NCI-H1092 (cell line): ENCODE data around the gene IL10RA.
"Not testable (repeated sequence)": the region's sequence is repeated elsewhere in the genome, so short reads cannot be mapped to it uniquely, and the experiment has no call there.

Experiments
- DNase-seq: peaks from one replicate; lab custom pipeline; 2025; lab: John Stamatoyannopoulos, UW

Gene IL10RA

DNA sequence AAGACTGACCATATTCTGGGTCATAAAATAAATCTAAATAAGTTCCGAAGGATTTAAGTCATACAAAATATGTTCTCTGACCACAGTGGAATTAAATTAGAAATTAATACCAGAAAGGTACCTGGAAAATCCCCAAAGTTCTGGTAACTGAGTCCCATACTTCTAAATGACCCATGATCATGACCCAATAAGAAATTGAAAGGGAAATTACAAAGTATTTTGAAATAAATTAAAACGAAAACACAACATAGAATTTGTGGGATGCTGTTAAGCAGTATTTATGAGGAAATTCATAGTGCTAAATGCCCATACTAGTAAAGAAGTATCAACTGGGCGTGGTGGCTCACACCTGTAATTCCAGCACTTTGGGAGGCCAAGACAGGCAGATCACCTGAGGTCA, 23.4 kb upstream of the IL10RA start:
- no peak for DNase-seq

DNA sequence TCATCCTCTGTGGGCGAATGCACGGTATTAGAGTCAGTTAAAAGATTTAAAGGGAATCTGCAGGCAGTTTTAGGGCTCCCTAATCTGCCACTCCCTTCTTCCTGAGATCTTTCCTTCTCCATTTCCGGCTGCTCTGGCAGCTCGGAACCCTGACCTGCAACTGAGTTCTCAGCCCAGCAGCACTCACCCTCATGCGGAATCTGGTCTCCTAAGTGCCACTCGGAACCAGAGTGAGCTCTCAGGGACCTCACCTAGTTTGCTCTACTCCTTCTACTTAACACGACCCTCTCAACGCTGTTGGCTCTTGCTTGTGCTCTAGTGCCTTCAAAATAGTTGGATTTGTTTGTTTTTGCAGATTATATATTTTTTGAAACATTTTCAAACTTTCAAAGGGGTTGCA, 19.3 kb upstream of the IL10RA start:
- no peak for DNase-seq

DNA sequence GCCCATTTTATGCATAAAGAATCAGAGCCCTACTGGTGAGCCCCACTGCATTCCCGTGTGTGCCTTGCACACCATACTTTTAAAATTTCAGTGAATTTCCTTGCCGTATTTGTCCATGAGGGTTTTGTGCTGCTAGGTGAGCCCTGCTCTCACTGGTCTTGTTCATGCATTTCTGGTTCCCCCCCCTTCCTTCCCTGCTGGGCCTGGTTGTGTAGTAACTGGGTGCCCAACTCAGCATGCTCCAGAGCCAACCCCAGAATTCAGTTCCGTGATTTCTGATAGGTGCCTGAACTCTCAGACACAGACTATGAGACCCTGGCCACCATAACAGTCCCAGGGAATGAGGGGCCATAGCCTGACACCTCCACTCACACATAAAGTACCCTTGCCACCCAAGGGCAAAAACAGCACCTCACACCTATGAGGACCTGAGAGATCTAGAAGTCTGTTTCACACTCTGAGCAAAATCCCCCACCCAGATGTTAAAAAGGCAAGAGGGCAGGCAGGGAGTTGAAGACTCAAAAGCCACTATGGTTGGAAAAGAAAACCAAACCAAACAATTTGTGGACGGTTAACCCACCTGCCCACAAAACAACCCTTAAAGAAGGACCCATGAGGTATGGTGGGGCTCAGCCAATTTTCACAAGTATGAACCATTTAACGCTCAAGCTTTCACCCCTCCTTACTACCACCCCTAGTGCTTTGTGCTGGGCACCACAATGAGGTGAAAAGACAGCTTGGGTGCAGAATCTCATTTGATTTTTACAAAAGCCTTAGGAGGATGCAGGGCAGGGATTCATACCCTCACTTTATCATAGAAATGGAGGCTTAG, 16.8 kb upstream of the IL10RA start:
- no peak for DNase-seq

DNA sequence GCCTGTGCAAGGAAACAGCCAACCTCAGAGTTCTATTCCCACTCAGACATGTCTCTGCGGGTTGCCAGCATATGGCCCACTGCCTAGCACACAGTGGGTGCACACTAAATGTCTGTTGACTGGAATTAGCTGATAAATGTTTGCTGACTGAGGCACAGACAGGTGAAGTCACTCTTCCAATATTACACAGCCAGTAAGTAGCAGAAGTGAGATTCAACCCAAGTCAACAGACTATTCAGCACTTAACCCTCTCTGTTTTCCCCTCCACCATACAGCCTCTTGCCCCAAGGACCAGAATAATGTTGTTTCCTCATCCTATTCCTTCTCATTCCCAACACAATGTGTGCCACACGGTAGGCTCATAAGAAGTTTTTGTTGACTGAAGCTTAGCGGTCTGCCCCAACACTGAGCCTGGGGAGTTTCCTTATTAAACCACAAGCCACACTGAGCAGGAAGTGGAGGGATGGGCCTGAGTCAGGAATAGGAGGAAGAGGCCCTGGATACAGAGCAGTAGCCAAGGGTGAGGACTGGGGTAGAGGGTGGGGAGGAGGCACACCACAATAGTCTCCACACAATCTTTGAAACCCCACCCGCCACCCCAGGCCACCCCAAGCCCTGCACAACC, 15.7 kb upstream of the IL10RA start:
- DNase-seq, result no peak

DNA sequence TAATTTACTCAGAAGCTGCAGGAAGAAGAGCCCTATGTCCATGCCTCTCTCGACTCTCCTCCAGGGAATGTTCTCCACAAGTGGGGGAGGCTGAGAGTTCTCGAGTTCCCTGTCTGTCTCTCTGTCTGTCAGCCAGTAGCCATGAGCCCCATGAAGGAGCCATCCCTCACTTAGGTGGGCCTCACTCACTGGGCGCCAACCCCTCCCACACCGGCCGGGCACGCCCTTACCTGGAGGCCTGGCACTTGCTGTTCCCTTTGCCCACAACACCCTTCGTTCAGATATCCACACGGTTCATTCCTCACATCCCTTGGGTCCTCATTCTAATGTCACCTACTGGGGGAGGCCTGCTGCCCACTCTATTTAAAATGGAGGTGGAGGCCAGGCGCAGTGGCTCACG, 14.2 kb upstream of the IL10RA start:
- no peak for DNase-seq

DNA sequence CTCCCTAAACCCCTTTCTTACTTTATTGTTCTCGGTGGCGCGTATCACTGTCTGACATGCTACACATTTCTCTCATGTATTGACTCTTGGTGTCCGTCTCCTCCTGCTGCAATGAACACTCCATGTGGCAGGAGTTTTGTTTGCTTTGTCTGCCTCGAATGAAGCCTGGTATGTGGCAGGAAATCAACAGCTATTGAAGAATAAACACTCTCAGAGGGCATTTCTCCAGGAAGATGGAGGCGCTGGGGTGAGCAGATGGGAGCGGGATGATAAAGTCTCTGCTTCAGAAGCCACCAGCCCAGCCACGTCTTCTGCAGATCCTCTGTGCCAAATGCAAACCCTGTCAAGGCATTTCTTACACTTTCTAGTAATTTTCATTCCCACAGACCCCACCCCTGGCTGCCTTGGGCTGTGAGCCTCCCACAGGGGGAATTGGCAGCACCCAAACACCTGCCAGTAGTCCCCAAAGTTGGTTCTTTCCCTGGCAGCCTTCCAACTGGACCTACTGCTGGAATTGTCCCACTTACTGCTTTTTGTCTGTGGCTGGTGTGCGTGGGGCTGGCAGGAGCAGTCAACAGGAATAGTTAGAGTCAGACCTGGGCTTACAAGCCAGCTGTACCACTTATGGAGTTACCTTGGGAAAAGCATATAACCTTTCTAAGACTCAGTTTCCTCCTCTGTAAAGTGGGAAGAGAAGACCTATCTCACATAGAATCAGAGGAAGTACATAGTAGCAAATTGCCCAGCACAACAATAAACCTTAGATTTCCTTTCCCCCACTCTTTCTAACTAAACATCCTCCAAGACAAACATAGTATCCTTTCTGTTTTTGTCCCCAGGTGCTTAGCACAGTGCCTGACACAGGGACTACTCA, 13.3 kb upstream of the IL10RA start:
- DNase-seq, result peak; percentile 18

DNA sequence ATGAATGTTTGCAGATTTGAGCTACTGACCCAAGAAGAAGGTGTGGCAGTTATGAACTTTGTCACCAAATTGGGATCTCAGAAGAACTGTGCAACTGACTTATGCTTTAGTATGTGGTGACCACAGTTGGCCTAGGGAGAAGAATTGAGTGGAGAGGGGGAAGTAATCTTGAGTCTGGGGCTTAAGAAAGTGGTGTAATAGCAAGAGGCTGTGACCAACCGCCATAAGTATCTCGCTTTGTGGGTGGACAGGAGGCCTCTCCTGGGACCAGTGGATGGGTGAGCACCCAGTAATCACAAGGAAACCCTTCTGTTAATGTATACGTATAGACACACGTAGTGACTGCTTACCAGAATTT, 12.7 kb upstream of the IL10RA start:
- no peak for DNase-seq

DNA sequence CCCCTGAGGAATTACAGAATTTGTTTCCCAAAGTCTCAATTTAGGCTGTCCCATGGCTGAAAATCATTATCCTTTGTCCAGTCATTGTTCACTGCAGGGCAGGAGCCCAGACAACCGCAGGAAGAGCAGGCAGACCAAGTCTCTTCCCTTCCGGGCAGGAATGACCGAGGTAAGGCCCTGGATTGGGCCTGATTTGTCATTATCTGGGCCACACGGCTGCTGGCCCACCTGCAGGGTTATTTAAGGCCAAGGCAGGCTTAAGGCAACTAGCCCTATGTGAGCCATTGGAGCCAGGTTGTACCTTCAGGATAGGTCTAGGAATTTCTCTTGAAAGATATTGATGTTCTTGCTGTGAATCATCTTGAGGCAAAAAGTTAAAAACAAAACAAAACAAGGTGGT, 9.7 kb upstream of the IL10RA start:
- DNase-seq, result no peak

DNA sequence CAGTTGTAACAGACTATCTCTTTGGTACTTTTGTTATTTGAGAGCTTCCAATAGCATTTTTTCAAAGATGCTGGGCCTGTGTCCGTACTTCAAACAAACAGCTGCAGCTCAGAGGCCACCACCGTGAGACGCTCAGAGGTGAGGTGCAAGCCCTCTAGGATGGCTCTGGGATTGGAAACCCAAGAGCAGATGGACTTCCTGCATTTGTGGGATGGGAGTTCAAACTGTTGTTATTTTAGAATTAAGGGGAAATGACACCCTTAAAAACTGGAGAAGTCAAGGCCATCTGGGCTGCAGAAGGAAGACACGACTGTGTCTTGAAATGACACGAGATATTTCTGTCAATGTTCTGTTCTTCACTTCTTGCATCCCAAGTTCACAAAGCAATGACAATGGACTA, 9.2 kb upstream of the IL10RA start:
- DNase-seq, result no peak

DNA sequence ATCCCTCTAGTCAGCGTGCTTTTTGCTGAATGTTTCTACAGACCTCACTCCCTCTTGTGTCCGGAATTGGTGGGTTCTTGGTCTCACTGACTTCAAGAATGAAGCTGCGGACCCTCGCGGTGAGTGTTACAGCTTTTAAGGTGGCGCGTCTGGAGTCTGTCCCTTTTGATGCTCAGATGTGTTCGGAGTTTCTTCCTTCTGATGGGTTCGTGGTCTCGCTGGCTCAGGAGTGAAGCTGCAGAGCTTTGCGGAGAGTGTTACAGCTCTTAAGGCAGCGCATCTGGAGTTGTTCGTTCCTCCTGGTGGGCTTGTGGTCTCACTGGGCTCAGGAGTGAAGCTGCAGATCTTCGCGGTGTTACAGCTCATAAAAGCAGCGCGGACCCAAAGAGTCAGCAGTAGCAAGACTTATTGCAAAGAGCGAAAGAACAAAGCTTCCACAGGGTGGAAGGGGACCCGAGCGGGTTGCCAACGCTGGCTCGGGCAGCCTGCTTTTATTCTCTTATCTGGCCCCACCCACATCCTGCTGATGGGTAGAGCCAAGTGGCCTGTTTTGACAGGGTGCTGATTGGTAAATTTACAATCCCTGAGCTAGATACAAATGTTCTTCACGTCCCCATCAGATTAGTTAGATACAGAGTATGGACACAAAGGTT, 8.5 kb upstream of the IL10RA start:
- DNase-seq, result not testable (repeated sequence)

DNA sequence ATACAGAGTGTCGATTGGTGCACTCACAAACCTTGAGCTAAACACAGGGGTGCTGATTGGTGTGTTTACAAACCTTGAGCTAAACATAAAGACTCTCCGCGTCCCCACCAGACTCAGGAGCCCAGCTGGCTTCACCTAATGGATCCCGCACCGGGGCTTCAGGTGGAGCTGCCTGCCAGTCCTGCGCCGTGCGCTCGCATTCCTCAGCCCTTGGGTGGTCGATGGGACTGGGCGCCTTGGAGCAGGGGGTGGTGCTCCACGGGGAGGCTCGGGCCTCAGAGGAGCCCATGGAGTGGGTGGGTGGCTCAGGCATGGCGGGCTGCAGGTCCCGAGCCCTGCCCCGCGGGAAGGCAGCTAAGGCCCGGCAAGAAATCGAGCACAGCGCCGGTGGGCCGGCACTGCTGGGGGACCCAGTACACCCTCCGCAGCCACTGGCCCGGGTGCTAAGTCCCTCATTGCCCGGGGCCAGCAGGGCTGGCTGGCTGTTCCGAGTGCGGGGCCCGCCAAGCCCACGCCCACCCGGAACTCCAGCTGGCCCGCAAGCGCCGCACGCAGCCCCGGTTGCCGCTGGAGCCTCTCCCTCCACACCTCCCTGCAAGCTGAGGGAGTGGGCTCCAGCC, 7.8 kb upstream of the IL10RA start:
- DNase-seq, result not testable (repeated sequence)

DNA sequence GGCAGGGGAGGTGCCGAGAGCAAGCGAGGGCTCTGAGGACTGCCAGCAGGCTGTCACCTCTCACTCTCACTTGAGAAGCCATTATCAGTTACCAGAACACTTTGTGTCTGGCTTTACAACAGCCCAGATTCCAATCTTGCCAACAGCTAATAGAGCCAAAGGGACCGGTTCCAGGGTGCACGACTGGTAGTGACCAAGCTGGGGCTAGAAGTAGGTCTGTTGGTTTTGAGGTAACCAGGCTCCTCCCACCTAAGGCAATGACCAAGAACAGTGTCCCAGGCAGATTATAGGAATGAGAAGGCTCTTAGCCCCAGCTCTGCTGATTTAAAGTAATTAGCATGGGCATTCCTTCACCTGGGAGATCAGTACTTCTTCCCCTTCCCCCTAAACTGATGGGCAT, 7.2 kb upstream of the IL10RA start:
- DNase-seq, result no peak

DNA sequence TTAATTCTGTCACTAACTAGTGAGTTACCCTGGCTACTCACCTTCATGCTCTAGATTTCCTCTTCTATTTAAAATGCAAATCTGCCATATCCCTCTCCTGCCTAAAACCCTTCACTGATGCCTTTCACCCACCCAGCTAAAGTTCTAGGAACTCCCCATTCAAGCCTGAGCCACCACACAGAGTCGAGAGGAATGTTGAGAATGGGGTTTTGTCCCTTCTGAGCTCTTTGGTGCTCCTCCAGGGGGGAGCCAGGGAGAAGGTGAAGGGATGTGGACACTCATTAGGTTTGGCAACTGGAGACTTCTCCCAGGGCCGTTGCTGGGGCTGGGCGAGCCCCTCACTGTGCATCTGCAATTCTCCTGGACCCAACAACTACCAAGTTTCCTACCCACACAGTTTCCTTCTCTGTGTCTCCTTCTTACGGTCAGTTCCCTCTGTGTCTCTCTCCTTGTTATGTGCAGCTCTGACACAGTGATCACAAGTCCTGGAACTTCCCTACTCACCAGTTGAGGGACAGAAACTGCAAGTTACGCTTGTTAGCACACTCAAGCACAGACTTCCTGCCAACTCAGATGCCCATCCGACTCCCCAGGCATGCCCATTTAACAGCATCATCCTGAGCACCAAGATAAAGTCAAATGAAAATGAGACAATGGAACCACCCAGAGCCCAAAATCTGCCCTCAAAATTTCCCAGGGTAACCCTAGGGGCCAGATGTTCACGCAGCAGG, 6.5 kb upstream of the IL10RA start:
- no peak for DNase-seq

DNA sequence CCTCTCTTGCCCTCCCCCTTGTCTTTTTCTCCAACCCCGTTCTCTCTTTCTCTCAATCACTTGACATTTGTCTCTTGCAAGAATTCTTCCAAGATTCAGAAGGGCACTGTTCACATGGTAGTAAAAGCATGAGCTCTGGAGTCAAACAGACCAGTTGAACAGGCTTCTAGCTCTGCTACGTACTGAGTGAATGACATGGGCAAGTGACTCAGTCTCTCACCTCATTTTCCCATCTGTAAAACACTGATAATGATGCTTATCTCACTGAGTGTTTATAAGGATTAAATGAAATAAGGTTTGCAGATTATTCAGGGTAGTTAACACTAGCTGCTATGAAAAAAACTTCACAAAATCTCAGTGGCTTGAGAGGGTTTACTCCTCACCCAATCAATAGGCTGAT, 5.9 kb upstream of the IL10RA start:
- DNase-seq, result no peak

DNA sequence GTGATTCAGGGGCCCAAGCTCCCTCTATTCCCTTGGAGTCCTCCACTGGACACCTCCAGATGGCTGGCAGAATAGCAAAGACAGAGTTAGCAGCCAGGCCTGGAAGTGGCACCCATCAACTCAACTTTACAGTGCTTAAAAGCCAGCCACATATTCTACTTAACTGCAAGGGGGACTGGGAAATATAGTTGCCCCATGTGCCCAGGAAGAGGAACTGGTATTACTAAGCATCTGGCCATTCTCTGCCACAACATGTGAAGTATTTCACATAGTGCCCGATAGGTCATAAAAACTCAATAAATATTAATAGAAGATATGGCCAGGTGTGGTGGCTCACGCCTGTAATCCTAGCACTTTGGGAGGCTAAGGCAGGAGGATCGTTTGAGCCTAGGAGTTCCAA, 5.5 kb upstream of the IL10RA start:
- no peak for DNase-seq

DNA sequence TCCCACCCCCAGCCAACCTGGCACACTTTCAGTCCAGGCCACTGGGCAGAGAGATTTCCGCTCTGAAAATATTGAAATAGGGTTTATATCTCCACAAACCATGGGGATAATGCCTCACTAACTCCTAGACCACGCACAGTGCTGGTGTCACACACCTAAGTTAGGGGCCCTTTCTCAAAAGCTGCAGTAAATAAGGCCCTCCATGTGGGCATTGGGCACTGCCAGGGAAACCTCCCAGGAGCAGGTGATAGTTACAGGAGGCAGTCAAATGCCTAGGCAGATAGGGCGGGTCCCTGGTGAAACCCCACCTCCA, 3.1 kb upstream of the IL10RA start:
- no peak for DNase-seq

DNA sequence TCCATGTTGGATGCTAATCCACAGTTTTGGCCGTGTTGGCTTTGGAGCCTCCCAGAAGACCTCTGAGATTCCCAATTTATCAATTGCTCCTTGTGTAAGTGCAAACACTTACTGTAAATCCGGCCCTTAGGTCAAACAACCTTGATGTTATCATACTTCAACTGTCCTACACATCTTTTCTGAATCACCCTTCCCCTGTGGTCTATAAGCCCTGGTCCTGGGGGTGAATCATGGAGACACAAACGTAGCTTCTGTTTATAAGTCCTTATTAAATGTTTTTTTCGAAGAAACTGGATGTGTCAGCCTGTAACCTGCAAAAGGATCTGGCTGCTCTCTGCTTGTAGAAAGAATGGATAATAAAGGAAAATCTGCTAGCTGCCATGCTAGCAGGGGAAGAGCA, 1.7 kb upstream of the IL10RA start:
- DNase-seq, result no peak

DNA sequence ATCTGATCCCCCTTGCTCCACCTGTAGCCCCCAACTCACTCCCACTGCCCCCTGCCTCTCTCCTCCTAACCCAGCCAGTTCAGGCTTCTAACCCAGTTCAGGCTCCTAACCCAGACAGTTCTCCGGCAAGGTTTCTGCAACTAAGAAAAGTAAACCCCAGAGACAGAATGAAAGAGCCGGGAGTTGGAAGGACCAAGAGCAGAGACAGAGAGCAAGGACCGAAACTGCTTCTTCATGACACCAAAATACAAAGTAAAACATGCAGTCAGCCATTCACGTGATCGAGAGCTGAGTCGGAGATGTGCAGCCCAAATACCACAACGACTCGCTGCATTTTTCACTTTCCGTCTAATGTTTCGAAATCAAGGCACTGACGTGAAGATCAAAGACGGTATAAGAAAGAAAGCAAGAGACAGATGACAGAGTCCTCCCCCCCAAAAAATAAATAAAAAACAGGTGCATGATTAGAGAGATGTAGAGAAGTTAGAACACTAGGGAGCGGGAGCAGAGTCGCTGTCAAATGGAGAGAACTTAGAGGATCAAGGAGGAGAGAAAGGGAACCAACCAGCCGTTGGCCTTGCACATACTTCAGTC, 884 bp downstream of the IL10RA start:
- DNase-seq, result no peak

DNA sequence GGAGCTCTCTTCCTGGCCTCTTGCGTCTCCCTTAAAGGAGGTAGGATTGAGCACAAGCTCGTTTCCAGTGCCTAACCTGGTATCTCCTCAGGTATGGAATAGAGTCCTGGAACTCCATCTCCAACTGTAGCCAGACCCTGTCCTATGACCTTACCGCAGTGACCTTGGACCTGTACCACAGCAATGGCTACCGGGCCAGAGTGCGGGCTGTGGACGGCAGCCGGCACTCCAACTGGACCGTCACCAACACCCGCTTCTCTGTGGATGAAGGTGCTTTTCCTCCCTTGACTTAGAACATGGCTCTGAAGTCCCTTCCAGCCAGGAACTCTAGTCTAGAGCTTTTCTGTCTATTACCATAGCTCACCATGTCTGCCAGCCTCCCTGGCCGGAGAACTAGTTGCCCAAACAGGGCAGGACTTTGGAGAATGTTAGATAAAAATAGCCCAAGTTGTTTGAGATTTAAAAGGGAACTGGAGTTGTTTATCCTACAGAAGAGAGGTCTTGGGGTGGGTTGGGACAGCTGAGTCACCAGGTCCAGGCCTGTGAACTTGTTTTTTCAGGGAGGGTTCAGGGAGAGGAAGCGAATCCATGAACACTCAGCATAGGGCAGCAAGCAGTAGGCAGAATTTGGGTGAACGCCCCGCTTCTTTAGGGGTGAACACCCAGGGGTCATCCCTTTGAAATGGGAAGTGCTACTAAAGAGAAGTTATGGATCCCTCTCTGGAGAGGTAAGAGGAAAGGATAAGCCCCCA, 3.3 kb downstream of the IL10RA start:
- no peak for DNase-seq

DNA sequence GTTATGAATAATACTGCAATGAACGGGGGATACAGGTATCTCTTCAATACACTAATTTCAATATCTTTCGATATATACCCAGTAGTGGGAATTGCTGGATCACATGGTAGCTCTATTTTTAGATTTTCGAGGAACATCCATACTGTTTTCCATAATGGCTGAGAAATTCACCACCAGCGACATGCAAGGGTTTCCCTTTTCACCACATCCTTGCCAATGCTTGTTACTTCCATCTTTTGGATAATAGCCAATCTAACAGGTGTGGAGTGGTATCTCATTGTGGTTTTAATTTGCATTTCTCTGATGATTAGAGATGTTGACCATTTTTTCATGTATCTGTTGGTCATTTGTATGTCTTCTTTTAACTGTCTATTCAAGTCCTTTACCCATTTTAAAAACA, 5.9 kb downstream of the IL10RA start:
- DNase-seq, result no peak
